NCI-H1048 (cell line): ENCODE results near the gene PELO.
A peak's percentile ranks its signal among the peaks of the same experiment; 100 is the strongest.
"Not testable (repeated sequence)": the region's sequence is repeated elsewhere in the genome, so short reads cannot be mapped to it uniquely, and the experiment has no call there.

Source experiments
- DNase-seq: peaks from one replicate; lab custom pipeline; 2025; lab: John Stamatoyannopoulos, UW

PELO gene

GRCh38 chr5:52787600-52788504 lies at the start of gene PELO, which contains the start of gene ITGA1:
PELO (plus strand) TSS chr5:52787916; CDS start chr5:52800395, 12,479 bp downstream.
ITGA1 (plus strand) TSS chr5:52787916; CDS start chr5:52788354, 438 bp downstream.
- DNase-seq: peak; percentile 36

- no peak for DNase-seq
These were observed 49.6 kb upstream of the PELO start for GRCh38 chr5:52738095-52738506.

- DNase-seq: no peak
These were observed 47.7 kb upstream of the PELO start for GRCh38 chr5:52740007-52740406.

- DNase-seq: no peak
These were observed 44.7 kb upstream of the PELO start for GRCh38 chr5:52743012-52743411.

- DNase-seq: no peak
These were observed 44.2 kb upstream of the PELO start for GRCh38 chr5:52743529-52743928.

- no peak for DNase-seq
These were observed 43.7 kb upstream of the PELO start for GRCh38 chr5:52743970-52744369.

- not testable (repeated sequence) for DNase-seq
These were observed 42.8 kb upstream of the PELO start for GRCh38 chr5:52744867-52745458.

GRCh38 chr5:52746539-52746938 lies 41.2 kb upstream of the PELO start:
- no peak for DNase-seq

- DNase-seq: no peak
These were observed 39.1 kb upstream of the PELO start for GRCh38 chr5:52748590-52748989.

- no peak for DNase-seq
These were observed 38.0 kb upstream of the PELO start for GRCh38 chr5:52749666-52750065.

GRCh38 chr5:52751137-52751536 lies 36.6 kb upstream of the PELO start:
- DNase-seq: no peak

GRCh38 chr5:52754051-52754450 lies 33.7 kb upstream of the PELO start:
- no peak for DNase-seq

- DNase-seq: no peak
These were observed 30.2 kb upstream of the PELO start for GRCh38 chr5:52757527-52757926.

- no peak for DNase-seq
These were observed 29.7 kb upstream of the PELO start for GRCh38 chr5:52758014-52758413.

GRCh38 chr5:52759331-52759730 lies 28.4 kb upstream of the PELO start:
- no peak for DNase-seq

- no peak for DNase-seq
These were observed 26.9 kb upstream of the PELO start for GRCh38 chr5:52760695-52761366.

GRCh38 chr5:52767217-52767743 lies 20.4 kb upstream of the PELO start:
- no peak for DNase-seq

- DNase-seq: no peak
These were observed 19.8 kb upstream of the PELO start for GRCh38 chr5:52767766-52768480.

GRCh38 chr5:52769061-52769460 lies 18.7 kb upstream of the PELO start:
- DNase-seq: no peak

- no peak for DNase-seq
These were observed 17.3 kb upstream of the PELO start for GRCh38 chr5:52770287-52770939.

- DNase-seq: no peak
These were observed 16.2 kb upstream of the PELO start for GRCh38 chr5:52771343-52772039.
